Measurements from ENCODE around the gene TUBB1. TPM values are rescaled to one million over a fixed set of nuclear protein-coding genes. Genes with fewer than 3 reads are reported as not detected.

Gene TUBB1
- total RNA-seq, 1 experiment from 2014 or later: not detected

DNA sequence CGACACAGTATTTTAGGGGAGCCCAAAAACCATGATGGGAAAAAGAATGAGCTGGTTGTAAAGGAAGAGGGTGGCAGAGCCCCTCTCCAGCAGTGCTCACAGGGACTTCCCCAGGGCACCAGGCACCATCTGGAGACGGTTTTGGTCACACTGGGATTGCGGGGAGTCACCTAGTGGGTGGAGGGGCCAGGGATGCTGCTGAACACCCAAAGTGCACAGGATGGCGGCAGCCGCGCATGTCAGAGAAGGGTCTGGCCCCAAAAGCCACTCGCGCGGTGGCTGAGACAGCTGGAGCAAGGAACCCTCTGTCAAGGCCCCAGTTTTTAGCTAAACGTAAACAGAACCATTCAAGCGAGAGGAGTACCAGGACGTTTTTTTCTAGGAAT, 23.0 kb upstream of the TUBB1 start:
- Histone ChIP-seq H3K4me1 (ENCODE audit: insufficient read depth, low read length, poor library complexity, severe bottlenecking) (no peaks in the 10 kb centered on the region), H3K27ac (ENCODE audit: low read depth, low read length, poor library complexity, severe bottlenecking) (no peak overlapping the region), H3K36me3 (ENCODE audit: insufficient read depth, low read length, poor library complexity, severe bottlenecking) (peaks cover 49% of the 10 kb centered on the region), H3K9me3 (ENCODE audit: low read depth, low read length, poor library complexity, severe bottlenecking) (no peaks in the 10 kb centered on the region), H3K27me3 (replicated peaks; ENCODE audit: insufficient read depth, low read depth, low read length, poor library complexity) (no peaks in the 10 kb centered on the region), H3K4me3 (ENCODE audit: low read depth, low read length, poor library complexity, severe bottlenecking) (no peak overlapping the region)
- intact Hi-C loops (cut with micrococcal nuclease; ENCODE audit: unreplicated experiment): no loop called here
- CTCF ChIA-PET: no interaction called here
- no peak for TF ChIP-seq EZH2 (IDR thresholded peaks at IDR 0.05; ENCODE audit: borderline replicate concordance, low read depth, low read length, poor library complexity, severe bottlenecking)
- TF ChIP-seq, protein P1, sequence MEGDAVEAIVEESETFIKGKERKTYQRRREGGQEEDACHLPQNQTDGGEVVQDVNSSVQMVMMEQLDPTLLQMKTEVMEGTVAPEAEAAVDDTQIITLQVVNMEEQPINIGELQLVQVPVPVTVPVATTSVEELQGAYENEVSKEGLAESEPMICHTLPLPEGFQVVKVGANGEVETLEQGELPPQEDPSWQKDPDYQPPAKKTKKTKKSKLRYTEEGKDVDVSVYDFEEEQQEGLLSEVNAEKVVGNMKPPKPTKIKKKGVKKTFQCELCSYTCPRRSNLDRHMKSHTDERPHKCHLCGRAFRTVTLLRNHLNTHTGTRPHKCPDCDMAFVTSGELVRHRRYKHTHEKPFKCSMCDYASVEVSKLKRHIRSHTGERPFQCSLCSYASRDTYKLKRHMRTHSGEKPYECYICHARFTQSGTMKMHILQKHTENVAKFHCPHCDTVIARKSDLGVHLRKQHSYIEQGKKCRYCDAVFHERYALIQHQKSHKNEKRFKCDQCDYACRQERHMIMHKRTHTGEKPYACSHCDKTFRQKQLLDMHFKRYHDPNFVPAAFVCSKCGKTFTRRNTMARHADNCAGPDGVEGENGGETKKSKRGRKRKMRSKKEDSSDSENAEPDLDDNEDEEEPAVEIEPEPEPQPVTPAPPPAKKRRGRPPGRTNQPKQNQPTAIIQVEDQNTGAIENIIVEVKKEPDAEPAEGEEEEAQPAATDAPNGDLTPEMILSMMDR (conservative IDR thresholded peaks at IDR 0.05; ENCODE audit: low read depth, low read length): no peak
- BruUV-seq (replicated peaks): no TSS peak
- POLR2A ChIA-PET (ENCODE audit: low non-redundant PET): no interaction called here
- no peak for DNase-seq (ENCODE audit: low spot score)

DNA sequence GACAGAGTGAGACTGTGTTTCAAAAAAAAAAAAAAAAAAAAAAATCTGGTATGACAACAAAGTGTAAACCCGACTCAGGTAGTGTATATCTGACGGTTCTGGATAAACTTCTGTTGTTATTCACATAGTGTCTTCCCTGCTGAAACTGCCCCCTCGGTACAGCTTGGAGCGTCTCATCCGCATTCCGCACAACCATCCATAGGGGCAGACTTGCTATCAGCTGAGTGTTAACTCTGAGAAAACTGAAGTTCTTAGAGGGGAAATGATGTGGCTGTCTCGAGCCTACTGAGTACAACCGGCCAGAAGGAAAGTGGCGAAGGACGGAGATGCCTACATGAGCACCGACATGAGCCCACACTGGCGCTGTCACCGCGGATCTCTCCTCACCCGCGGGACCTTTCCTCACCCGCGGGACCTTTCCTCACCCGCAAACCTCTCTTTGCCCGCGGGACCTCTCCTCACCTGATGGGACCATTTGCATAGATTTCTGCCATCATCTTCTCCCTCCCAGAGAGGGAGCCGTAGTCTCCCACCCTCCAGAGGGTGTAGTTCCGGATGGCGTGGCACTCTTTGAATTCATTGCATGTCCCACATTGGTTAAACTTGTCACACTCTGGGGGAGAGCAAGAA, 22.0 kb upstream of the TUBB1 start:
- Histone ChIP-seq H3K4me1 (ENCODE audit: insufficient read depth, low read length, poor library complexity, severe bottlenecking) (no peaks in the 10 kb centered on the region), H3K27ac (ENCODE audit: low read depth, low read length, poor library complexity, severe bottlenecking) (no peak overlapping the region), H3K27me3 (replicated peaks; ENCODE audit: insufficient read depth, low read depth, low read length, poor library complexity) (no peaks in the 10 kb centered on the region), H3K36me3 (ENCODE audit: insufficient read depth, low read length, poor library complexity, severe bottlenecking) (peaks cover 38% of the 10 kb centered on the region), H3K9me3 (ENCODE audit: low read depth, low read length, poor library complexity, severe bottlenecking) (no peaks in the 10 kb centered on the region), H3K4me3 (ENCODE audit: low read depth, low read length, poor library complexity, severe bottlenecking) (no peak overlapping the region)
- TF ChIP-seq, protein P1 (conservative IDR thresholded peaks at IDR 0.05; ENCODE audit: low read depth, low read length): no peak
- TF ChIP-seq EZH2 (IDR thresholded peaks at IDR 0.05; ENCODE audit: borderline replicate concordance, low read depth, low read length, poor library complexity, severe bottlenecking): no peak
- BruUV-seq (replicated peaks): no TSS peak
- intact Hi-C loops (cut with micrococcal nuclease; ENCODE audit: unreplicated experiment): no loop called here
- ChIA-PET CTCF (no interaction called here), POLR2A (ENCODE audit: low non-redundant PET) (no interaction called here)
- DNase-seq (ENCODE audit: low spot score): no peak

DNA sequence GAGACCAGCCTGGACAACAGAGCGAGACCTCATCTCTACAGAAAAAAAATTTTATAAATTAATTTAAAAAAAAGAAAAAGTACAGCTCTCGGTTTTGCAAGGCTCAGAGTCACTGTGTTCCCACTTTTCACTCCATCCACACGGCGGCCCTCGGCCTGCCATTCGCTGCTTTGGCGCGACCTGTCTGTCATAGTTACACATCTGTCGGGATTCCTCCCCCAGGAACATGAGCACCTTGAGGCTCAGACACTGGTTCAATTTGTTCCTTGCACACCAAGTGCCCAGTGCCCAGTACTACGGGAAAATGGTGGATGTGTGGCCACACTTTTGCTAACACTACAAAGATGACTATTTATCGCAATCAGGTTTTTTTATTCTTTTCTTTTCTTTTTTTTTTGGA, 20.6 kb upstream of the TUBB1 start:
- Histone ChIP-seq H3K27ac (ENCODE audit: low read depth, low read length, poor library complexity, severe bottlenecking) (no peak overlapping the region), H3K4me3 (ENCODE audit: low read depth, low read length, poor library complexity, severe bottlenecking) (no peak overlapping the region), H3K36me3 (ENCODE audit: insufficient read depth, low read length, poor library complexity, severe bottlenecking) (peaks cover 24% of the 10 kb centered on the region), H3K27me3 (replicated peaks; ENCODE audit: insufficient read depth, low read depth, low read length, poor library complexity) (no peaks in the 10 kb centered on the region), H3K9me3 (ENCODE audit: low read depth, low read length, poor library complexity, severe bottlenecking) (no peaks in the 10 kb centered on the region), H3K4me1 (ENCODE audit: insufficient read depth, low read length, poor library complexity, severe bottlenecking) (no peaks in the 10 kb centered on the region)
- intact Hi-C loops (cut with micrococcal nuclease; ENCODE audit: unreplicated experiment): no loop called here
- CTCF ChIA-PET: no interaction called here
- BruUV-seq (replicated peaks): no TSS peak
- TF ChIP-seq, protein P1 (conservative IDR thresholded peaks at IDR 0.05; ENCODE audit: low read depth, low read length): no peak
- TF ChIP-seq EZH2 (IDR thresholded peaks at IDR 0.05; ENCODE audit: borderline replicate concordance, low read depth, low read length, poor library complexity, severe bottlenecking): no peak
- no peak for DNase-seq (ENCODE audit: low spot score)
- POLR2A ChIA-PET (ENCODE audit: low non-redundant PET): no interaction called here

Data from A673 (cell line).